Measurements from ENCODE around the gene NUCB1.
"Not testable (repeated sequence)": the region's sequence is repeated elsewhere in the genome, so short reads cannot be mapped to it uniquely, and the experiment has no call there.

The NUCB1 gene

GRCh38 chr19:48874303-48875135 lies 25.6 kb upstream of the NUCB1 start:
- DNase-seq (ENCODE audit: low read depth): no peak

DNA sequence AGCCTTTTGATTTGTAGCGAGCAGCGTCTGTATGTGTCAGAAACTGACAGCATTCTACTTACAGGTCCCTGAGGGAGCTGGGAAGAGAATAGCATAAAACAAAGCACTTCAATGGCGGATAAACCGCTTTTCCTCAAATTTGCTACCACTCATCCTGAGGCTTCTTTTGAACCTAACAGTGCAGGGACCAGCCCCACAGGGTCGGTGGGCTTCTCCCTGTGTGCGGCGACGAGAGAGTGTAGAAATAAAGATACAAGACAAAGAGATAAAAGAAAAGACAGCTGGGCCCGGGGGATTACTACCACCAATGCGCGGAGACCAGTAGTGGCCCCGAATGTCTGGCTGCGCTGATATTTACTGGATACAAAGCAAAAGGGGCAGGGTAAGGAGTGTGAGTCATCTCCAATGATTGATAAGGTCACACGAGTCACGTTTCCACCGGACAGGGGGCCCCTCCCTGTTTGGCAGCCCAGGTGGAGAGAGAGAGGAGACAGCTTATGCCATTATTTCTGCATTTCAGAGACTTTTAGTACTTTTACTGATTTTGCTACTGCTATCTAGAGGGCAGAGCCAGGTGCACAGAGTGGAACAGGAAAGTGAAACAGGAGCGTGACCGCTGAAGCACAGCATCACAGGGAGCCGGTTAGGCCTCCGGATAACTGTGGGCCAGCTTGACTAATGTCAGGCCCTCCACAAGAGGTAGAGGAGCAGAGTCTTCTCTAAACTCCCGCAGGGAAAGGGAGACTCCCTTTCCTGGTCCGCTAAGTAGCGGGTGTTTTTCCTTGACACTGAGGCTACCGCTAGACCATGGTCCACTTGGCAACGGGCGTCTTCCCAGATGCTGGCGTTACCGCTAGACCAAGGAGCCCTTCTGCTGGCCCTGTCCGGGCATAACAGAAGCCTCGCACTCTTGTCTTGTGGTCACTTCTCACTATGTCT lies 23.8 kb upstream of the NUCB1 start:
- DNase-seq (ENCODE audit: low read depth): not testable (repeated sequence)

DNA sequence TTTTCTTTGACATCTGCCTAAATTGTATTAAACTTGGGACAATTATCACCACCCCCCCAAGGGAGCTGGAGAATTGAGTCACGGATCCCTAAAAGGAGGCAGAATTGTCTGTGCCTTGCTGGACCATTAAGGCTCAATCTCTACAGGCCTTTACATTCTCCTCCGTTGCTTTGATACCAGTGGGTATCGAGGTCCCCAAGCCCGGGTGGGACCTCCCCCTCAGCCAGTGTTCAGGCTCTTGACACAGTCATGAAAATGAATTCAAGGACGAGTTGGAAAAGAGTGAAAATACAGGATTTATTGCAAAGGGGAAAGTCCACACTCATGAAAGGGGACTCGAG lies 22.3 kb upstream of the NUCB1 start:
- no peak for DNase-seq (ENCODE audit: low read depth)

DNA sequence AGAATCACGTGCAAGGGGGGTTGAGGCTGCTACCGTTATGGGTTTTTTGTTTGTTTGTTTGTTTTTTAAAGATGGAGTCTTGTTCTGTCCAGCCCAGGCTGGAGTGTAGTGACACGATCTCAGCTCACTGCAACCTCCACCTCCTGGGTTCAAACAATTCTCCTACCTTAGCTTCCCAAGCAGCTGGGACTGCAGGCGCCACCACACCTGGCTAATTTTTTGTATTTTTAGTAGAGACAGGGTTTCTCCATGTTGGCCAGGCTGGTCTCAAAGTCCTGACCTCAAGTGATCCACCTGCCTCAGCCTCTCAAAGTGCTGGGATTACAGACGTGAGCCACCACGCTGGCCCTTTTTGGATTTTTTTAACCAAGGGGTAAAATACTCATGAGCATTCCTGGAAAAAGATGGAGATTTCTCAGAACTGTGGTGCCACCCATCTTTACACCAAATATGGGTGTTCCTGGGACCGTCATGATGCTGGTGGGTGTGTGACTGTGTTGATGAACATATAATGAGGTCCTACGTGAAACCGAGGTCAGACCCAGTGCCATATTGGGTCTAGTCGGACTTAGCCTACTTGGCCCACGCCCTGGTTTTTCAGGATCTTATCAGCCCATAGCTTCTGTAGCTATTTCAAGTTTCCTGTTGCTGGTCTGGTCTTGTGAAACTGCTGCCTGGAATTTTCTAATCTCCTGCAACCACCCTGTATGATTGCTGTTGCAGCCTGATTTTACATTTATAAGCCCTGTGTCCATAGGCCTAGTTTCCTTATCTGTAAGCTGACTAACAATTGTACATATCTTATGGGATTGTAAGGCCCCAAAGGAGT lies 21.7 kb upstream of the NUCB1 start:
- DNase-seq (ENCODE audit: low read depth): no peak

DNA sequence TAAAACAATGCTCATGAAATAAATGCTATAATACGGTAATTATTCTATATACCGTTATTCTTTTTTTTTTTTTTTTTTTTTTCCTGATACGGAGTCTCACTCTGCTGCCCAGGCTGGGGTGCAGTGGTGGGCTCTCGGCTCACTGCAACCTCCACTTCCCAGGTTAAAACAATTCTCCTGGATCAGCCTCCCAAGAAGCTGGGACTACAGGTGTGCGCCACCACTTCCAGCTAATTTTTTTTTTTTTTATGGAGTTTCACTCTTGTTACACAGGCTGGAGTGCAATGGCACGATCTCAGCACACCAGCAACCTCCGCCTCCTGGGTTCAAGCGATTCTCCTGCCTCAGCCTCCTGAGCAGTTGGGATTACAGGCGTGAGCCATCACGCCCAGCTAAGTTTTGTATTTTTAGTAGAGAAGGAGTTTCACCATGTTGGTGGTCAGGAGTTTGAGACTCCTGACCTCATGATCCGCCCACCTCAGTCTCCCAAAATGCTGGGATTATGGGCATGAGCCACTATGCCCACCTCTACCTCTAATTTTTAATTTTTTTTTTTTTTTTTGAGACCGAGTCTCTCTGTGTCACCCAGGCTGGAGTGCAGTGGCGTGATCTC lies 21.0 kb upstream of the NUCB1 start:
- no peak for DNase-seq (ENCODE audit: low read depth)

DNA sequence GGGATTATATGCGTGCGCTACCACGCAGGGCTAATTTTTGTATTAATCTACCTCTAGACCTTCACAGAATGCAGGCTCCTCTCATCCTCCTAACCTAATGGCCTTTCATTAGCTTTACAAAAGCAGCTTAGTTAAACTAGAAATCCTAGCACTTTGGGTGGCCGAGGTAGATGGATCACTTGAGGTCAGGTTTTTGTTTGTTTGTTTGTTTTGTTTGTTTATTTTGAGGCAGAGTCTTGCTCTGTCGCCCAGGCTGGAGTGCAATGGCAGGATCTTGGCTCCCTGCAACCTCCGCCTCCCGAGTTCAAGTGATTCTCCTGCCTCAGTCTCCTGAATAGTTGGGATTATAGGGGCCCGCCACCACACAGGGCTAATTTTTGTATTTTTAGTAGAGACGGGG lies 20.4 kb upstream of the NUCB1 start:
- not testable (repeated sequence) for DNase-seq (ENCODE audit: low read depth)

- no peak for DNase-seq (ENCODE audit: low read depth)
Measured at GRCh38 chr19:48881741-48882657, 18.1 kb upstream of the NUCB1 start.

DNA sequence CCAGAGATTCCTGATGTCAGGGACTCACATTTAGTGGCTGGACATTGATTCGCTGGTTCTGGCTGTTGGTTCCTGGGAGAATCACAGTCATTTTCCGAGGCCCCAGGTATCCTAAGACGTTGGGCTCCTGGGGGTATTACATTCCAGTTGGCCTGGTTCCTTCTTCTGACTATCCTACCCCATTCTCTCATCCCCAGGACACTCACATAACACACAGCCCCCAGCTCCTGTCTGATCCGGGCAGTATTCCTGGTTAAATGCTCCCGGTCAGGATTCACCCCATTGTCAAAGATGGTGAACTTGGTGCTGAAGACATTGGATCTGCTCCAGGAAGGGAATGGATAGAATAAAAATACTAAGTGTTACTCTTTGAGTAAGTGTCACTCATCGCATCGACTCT lies 16.4 kb upstream of the NUCB1 start:
- no peak for DNase-seq (ENCODE audit: low read depth)

DNA sequence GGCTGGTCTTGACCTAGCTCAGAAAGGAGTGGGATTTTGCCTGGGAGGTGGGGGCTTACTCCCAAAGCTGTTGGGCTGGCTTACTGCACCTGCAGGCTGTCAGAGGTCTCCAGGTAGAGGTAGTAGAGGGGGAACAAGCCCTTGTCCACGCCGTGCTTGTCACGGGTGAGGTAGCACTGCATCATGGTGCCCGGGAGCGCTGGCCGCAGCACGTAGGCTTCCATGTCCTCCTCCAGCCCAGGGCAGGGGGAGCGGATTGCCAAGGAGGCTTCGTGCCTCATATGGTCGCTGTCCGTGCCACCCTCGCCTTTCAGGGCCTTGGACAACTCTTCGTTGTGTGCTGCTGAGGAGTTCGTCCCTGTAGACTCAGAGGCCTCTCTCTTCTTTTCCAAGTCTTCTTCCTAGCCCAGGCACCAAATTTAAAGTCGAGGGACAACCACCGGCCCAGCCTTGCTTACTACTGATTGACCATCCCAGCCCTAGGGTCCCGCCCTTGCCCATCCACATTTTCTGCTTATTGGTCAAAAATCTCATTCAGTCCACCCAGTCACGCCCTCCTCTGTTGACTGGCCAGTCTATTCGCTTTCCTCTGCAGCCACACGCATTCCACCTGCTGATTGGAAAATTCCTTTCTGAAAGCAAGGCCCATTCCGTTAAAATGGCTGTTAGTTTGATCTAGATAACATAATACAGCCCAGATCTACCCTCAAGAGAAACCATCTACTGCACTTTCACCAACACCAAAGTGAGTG lies 12.1 kb upstream of the NUCB1 start:
- no peak for DNase-seq (ENCODE audit: low read depth)

GRCh38 chr19:48889496-48889895 lies 10.6 kb upstream of the NUCB1 start:
- DNase-seq (ENCODE audit: low read depth): not testable (repeated sequence)

GRCh38 chr19:48890551-48890950 lies 9.6 kb upstream of the NUCB1 start:
- no peak for DNase-seq (ENCODE audit: low read depth)

DNA sequence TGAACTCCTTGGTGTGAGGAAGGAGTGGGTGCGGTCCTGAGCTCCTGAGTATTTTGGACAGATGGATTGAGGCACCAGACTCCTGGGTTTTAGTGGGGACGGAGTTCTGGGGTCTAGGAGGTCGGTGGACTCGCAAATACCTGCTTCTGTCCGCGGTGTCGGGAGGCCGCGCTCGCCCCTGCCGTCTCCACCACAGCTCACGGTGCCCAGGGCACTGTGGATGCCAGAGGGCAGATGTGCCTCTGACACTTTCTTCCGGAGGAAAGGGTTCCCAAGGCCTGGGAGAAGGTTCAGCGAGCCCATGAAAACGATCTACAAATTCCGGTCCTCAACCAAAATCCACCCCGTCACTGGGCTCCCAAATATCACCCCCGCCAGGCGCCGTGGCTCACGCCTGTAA lies 4.9 kb upstream of the NUCB1 start:
- no peak for DNase-seq (ENCODE audit: low read depth)

GRCh38 chr19:48896191-48896720 lies 3.9 kb upstream of the NUCB1 start:
- no peak for DNase-seq (ENCODE audit: low read depth)

- DNase-seq (ENCODE audit: low read depth): no peak
Measured at GRCh38 chr19:48897181-48897580, 2.9 kb upstream of the NUCB1 start.

DNA sequence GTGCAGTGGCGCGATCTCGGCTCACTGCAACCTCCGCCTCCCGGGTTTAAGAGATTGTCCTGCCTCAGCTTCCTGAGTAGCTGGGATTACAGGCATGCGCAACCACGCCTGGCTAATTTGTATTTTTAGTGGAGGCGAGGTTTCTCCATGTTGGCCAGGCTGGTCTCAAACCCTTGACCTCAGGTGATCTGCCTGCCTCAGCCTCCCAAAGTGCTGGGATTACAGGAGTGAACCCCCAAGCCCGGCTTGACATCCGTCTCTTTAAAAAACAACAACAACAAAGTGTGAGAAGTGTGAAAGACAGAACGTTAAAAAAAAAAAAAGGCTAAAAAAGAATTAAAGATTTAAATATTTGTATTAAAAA lies 744 bp upstream of the NUCB1 start:
- not testable (repeated sequence) for DNase-seq (ENCODE audit: low read depth)

DNA sequence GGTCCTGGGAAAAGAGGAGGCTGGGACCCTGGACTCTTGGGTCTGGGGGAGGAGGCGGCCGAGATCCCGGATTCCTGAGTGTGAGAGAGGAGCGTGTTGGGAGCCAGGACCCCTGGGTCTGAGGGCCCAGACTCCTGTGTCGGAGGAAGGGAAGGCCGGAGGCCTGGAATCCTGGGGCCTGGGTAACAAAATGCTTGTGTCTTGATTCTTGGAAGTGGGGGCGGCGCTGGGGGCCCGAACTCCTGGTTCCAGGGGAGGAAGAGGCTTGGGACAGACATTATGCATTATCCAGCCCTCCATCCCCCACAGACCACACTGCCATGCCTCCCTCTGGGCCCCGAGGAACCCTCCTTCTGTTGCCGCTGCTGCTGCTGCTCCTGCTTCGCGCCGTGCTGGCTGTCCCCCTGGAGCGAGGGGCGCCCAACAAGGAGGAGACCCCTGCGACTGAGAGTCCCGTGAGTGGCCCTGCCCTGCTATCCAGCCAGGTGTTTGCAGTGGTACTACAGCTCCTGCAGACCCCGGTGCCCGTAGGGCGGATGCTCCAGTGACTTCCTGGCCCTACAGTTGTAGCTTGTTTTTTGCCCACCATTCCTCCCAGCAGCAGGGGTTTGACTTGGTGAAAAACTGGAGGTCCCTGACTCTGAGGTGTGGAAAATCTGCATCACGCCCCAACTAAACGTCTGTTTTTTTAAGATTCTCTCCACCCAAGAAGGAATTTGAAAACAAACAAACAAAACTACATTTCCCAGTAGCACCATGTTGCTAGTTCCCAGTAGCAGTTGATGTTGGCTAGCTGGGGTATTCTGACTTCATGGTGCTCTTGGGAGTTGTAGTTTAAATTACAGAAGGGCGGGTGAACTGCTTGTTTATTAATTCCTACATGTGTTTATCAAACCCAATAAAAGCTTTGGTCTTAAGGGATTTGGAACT lies 630 bp downstream of the NUCB1 start:
- DNase-seq (ENCODE audit: low read depth): no peak

DNA sequence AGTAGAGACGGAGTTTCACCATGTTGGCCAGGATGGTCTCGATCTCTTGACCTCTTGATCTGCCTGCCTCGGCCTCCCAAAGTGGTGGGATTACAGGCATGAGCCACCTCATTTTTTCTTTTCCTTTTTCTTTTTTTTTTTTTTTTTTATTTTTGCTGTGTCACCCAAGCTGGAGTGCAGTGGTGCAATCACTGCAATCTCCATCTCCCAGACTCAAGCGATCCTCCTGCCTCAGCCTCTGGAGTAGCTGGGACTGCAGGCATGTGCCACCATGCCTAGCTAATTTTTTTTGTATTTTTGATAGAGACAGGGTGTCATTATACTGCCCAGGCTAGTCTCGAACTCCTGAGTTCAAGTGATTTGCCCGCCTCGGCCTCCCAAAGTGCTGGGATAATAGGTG lies 2.2 kb downstream of the NUCB1 start:
- not testable (repeated sequence) for DNase-seq (ENCODE audit: low read depth)

GRCh38 chr19:48903788-48904187 lies 3.7 kb downstream of the NUCB1 start:
- DNase-seq (ENCODE audit: low read depth): not testable (repeated sequence)

GRCh38 chr19:48905664-48906063 lies 5.6 kb downstream of the NUCB1 start:
- DNase-seq (ENCODE audit: low read depth): no peak

All from stimulated activated CD8-positive, alpha-beta memory T cell treated with anti-CD3 and anti-CD28 coated beads, Interleukin-12 subunit alpha, Interleukin-12 subunit beta, amount 100 ng/mL, for 1 hour (primary cell).